Activated T-cell treated with anti-CD3 and anti-CD28 coated beads for 1 hour (primary cell): ENCODE results near the gene FXYD4.

Experiments used
- DNase-seq: peaks from one replicate; pipeline ENCODE4 v3.0.0-alpha.2; 2020; ENCODE audit warnings: low read depth

FXYD4 gene

GRCh38 chr10:43344051-43344450 lies 27.4 kb upstream of the FXYD4 start:
- no peak for DNase-seq

- no peak for DNase-seq
Observed at GRCh38 chr10:43347997-43348396, 23.4 kb upstream of the FXYD4 start.

GRCh38 chr10:43348511-43349312 lies 22.7 kb upstream of the FXYD4 start:
- peak; percentile 83 for DNase-seq

GRCh38 chr10:43350156-43350555 lies 21.3 kb upstream of the FXYD4 start:
- DNase-seq, result no peak

DNA sequence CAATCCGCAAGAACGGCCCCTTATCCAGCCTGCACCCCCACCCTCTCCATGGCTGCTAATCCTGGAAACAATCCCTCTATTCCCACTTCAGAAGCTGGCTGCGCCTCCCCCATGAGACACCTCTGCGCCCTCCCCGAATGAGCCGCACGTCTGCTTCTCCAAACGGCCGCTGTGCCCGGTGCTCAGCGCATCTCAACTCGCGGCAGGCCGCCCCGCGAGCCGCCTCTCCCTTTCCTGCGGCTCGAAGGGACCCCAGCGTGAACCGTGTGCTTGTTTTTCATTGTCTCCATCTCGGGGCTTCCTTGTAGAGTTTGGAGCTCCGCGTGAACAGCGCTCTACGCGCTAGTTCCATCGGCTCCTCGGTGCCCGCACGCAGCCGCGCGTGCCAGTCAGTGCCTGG lies 20.8 kb upstream of the FXYD4 start:
- no peak for DNase-seq

GRCh38 chr10:43351301-43351700 lies 20.1 kb upstream of the FXYD4 start:
- no peak for DNase-seq

- DNase-seq, result no peak
Observed at GRCh38 chr10:43352951-43353350, 18.5 kb upstream of the FXYD4 start.

DNA sequence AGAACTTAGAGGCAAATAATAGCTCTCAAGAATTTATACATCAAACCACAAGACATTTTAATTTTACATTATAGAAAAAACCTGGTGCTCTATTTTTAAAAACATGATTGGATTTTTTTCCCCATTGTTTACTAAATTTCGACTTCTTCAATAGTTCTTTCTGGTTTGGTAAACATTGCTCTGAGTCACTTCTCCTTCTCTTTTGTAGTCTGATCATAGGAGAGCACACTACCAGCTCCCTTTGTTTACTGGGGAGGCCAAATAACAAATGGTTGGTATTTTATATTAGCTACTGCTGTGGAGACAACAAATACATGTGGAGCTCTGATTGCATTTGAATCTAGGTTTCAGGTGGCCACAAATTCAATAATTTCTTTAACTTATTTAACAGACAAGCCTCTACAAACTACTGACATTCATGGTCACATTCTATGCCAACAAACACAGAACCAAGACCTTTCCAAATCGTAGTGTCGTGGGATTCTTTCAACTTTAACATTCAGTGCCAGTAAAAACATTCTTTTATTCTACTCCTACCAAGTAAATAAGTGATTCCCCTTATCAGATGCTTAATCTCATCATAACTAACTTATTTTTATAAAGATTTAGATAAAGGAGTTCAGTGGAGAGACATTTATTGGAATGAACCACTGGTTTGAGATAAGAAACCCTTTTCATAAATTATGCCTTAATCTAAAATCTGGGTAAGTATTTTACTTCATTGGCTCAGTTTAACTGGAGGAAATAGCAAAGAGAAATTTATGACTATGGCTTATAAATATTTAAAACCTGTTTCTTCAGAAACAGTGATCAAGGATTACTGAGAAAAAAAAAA lies 17.7 kb upstream of the FXYD4 start:
- DNase-seq, result no peak

DNA sequence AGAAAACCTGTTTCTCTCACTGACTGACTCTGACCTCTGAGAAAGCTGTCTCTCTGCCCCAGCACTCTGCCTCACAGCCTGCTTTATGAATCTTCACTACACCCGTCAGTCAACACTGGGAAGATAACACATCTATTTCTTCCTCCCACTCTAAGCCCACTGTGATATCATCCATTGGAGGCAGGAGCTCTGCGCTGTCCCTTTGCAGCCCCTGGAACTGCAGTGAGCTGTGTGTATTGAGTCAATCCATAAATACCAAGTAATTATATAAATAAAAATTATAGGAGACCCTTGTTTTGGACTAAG lies 17.2 kb upstream of the FXYD4 start:
- no peak for DNase-seq

DNA sequence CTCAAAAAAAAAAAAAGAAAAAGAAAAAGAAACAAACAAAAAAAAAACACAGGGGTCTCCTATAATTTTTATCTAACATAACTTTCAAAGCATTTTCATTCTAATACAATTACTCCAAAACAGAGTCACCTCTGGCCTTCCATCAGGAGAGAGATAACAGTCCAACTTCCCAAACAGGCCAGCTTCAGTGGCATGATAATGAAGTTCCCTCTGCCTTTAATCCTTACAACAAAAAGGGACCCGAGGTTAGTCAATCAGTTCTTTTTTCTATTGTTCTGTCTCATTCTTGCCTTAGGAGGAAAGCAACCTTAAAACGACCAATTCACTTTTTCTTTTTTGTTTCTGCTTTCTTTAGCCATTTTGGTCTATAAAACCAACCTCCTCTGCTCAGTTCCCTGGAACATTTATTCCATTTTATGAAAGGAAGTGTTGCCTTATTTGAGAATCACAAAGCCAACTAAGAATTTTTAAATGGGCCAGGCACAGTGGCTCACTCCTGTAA lies 16.5 kb upstream of the FXYD4 start:
- no peak for DNase-seq

DNA sequence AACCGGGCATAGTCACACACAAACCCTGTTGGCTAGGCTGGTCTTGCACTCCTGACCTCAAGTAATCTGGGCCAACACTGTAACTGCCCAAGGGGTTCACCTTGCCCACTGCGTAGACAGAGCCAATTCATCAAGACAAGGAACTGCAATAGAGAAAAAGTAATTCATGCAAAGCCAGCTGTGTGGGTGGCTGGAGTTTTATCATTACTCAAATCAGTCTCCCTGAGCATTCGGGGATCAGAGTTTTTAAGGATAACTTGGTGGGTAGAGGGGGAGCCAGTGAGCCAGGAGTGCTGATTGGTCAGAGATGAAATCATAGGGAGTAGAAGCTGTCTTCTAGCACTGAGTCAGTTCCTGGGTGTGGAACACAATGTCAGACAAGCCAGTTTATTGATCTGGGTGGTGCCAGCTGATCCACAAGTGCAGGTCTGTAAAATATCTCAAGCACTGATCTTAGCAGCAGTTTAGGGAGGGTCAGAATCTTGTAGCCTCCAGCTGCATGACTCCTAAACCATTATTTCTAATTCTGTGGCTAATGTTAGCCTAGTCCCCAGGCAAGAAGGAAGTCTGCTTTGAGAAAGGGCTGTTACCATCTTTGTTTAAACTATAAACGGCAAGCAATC lies 15.6 kb upstream of the FXYD4 start:
- no peak for DNase-seq

DNA sequence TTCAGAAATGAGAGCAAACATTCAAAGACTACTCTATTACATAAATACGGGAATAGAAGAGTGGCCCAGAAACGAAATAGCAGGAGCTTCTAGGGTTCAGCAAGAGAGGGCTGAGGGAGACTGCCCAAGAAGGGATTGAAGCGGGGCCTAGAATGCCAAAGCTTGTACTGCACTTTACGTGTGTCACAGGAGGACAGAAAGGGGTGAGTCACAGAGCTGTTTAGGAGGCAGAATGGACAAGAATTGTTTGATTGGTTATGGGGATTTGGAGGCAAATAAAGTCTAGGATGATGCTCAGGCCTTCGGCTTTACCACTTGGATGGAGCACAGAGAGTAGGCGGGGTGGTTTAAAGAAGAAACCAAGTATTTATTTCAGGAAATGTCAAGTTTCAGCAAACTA lies 11.3 kb upstream of the FXYD4 start:
- DNase-seq, result no peak

- peak; percentile 6 for DNase-seq
Observed at GRCh38 chr10:43361547-43362190, 9.8 kb upstream of the FXYD4 start.

DNA sequence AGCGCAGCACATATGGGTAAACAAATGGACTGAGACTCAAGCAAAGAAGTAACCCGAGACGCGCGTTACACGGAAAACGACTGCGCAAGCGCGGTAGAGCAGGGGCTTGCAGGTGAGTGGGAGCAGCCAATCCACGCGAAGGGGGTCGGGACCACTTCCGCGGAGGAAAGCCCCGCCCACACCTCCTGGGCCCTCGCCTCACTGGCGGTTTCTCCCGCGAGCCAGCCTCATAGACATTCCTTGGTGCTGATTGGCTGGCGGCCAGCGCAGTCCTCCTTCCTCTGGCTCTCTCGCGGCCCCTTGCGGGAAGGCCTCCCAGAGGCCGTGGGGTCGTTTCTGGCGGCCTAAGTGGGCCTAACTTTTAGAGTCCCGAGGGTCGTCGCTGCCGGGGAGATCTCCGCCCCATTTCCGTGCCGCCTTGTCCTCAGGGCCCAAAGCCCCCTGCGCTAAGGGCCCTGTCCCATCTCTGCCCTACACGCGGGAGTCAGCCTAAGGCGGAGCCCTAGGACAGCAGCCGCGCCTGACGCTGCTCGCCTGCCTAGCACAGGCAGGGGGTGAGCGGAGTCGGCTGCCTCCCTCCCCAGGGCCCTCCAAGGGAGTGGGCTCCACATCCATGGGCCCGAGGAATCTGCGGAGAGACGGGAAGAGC lies 9.1 kb upstream of the FXYD4 start:
- DNase-seq, result peak; percentile 97

DNA sequence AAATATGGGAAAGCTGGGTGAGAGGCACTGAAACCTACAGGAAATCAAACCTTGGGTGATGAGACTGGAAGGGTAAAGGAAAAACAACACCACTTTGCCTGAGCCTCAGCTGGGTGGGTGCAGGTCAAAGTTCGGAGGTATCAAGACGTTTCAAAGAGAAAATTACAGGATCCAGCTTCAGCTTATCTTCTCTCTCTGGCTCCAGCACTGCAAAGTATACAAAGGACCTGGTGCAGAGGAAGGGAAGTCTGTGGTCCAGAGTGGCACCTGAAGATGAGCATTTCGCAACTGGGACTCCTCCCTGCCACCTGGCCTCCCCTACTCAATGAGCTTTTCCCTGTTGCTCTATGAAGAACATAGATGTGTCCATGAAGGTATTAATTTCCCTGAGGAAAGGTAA lies 6.4 kb upstream of the FXYD4 start:
- DNase-seq, result no peak

- DNase-seq, result no peak
Observed at GRCh38 chr10:43369921-43370320, 1.5 kb upstream of the FXYD4 start.

DNA sequence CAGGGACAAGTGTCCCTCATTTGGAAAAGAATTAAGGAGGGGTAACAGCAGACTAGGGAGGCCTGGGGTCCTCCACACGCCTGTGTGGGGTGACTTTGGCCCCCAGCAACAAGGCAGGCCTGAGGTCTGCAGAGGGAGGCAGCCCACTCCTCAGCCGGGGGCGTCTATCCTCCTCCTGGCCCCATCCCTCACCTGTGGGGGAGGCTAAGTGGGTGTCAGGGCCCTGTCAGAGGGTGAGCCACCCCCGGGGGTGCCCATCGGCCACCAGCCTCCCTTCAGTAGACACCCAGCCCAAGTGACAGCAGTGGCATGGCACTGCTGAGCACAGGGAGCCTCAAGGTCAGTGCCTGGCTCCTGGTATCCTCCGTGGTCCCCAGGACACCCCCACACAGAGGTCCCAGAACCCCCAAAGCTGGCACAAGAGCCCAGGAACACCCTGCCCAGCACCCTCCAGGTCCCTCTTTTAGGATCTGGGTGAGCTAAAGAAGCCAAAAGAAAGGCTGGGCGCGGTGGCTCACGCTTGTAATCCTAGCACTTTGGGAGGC lies 693 bp upstream of the FXYD4 start:
- DNase-seq, result no peak

DNA sequence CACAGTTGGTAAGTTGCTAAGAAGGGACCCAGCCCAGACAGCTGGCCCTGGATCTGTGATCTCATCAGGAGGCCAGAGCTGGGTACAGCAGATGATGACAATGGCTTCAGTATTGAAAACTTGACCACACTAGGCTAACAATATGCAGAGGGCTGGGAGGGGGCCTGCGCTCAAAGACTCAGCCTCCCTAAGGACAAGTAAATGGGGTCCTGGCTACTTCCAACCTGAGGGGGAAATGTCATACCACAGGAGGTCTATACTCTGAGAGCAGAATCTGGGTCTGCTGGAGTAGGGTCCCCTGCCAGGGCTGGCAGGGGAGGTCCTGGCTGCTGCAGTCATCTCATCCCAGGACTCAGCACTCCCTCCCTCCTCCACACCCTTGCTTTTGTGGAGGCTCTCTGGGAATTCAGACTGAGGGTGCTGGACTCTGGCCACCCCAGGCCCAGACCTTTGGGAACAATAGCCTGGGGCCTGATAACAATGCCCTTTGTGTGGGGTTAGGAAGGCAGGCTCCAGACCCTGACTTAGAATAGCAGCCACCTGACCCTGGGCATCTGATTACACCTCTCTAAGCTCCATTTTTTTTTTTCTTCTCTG lies 1.4 kb downstream of the FXYD4 start:
- no peak for DNase-seq

GRCh38 chr10:43373461-43373860 lies 2.0 kb downstream of the FXYD4 start:
- DNase-seq, result no peak

GRCh38 chr10:43374194-43374593 lies 2.8 kb downstream of the FXYD4 start:
- no peak for DNase-seq

DNA sequence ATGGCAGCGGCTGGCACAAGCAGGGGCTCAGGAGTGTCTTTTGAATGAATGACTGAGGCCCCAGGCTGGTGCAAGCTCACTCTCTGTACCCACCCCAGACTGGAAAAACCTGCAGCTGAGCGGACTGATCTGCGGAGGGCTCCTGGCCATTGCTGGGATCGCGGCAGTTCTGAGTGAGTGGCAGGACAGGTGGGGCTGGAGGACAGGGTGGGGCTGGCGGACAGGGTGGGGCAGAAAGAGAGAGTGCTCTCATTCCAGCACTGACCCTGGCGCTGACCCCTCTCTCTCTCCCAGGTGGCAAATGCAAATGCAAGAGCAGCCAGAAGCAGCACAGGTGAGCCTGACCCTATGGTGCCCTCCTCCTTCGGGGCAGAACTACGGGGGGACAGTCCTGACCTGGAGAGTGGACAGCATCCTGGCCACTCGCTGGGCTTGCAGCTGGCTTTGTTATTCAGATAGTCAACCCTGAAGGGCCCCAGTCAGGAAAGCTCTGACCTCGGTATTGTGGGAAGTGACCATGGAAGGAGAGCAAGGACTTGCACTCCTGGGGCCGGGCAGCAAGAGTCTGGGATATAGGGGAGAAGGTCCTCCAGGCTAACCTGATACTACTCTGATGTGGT lies 4.1 kb downstream of the FXYD4 start:
- DNase-seq, result no peak
